Type B pancreatic cell (in vitro differentiated cells): ENCODE data around the gene AGTPBP1. TPM values are rescaled to one million over a fixed set of nuclear protein-coding genes. Genes with fewer than 3 reads are reported as not detected.

Experiments used
- DNase-seq: peaks from one replicate; pipeline ENCODE4 v3.0.0; 2021; ENCODE audit warnings: mixed read lengths; ENCODE audit not compliant: unreplicated experiment; ENCODE audit errors: extremely low spot score
- H3K27ac Mint-ChIP-seq: 2 replicates; pipeline ENCODE4 v1.8.0; 2021; ENCODE audit warnings: mild to moderate bottlenecking, mixed read lengths
- H3K27me3 Mint-ChIP-seq: 2 replicates; pipeline ENCODE4 v1.8.0; 2021; ENCODE audit warnings: mixed read lengths
- H3K36me3 Mint-ChIP-seq: 2 replicates; pipeline ENCODE4 v1.8.0; 2021; ENCODE audit warnings: mixed read lengths
- H3K4me1 Mint-ChIP-seq: one replicate; pipeline ENCODE4 v1.8.0; 2021; ENCODE audit warnings: mixed read lengths; ENCODE audit not compliant: unreplicated experiment
- H3K4me3 Mint-ChIP-seq: 2 replicates; pipeline ENCODE4 v1.8.0; 2021; ENCODE audit warnings: mild to moderate bottlenecking, mixed read lengths
- H3K9me3 Mint-ChIP-seq: 2 replicates; pipeline ENCODE4 v1.8.0; 2021; ENCODE audit warnings: mixed read lengths
- CTCF ChIP-seq: fragments of 200-600 bp; sonication (generic); conservative IDR thresholded peaks from 2 replicates; pipeline ENCODE4 v1.5.0; 2021; ENCODE audit warnings: antibody characterized with exemption, mild to moderate bottlenecking
- total RNA-seq: library from RNA; stranded (reverse); gene quantifications from 2 replicates; pipeline ENCODE4 v1.2.1, GENCODE V29; 2021; ENCODE audit warnings: low replicate concordance

The AGTPBP1 gene
- total RNA-seq, 1 donor from 2014 or later: 35.6 TPM

GRCh38 chr9:85534340-85534739 is 207.4 kb downstream of the AGTPBP1 start:
- DNase-seq: no peak

GRCh38 chr9:85533538-85533937 is 208.2 kb downstream of the AGTPBP1 start:
- Mint-ChIP-seq H3K27ac (no peak overlapping the region), H3K27me3 (no peaks in the 10 kb centered on the region), H3K4me1 (no peaks in the 10 kb centered on the region), H3K36me3 (no peaks in the 10 kb centered on the region), H3K9me3 (no peaks in the 10 kb centered on the region), H3K4me3 (no peak overlapping the region)
- DNase-seq: no peak
- no peak for TF ChIP-seq CTCF

More at GRCh38 chr9:85534340-85534739, 207.4 kb downstream of the AGTPBP1 start:
- Mint-ChIP-seq H3K4me1 (no peaks in the 10 kb centered on the region), H3K27ac (no peak overlapping the region), H3K4me3 (no peak overlapping the region), H3K36me3 (no peaks in the 10 kb centered on the region), H3K27me3 (no peaks in the 10 kb centered on the region), H3K9me3 (no peaks in the 10 kb centered on the region)
- TF ChIP-seq CTCF: no peak

GRCh38 chr9:85530721-85531120 is 211.0 kb downstream of the AGTPBP1 start:
- DNase-seq: no peak
- H3K27ac Mint-ChIP-seq: no peak overlapping the region
- H3K4me3 Mint-ChIP-seq: no peak overlapping the region
- H3K4me1 Mint-ChIP-seq: no peaks in the 10 kb centered on the region
- H3K36me3 Mint-ChIP-seq: no peaks in the 10 kb centered on the region
- TF ChIP-seq CTCF: no peak
- H3K27me3 Mint-ChIP-seq: peaks cover 6% of the 10 kb centered on the region
- H3K9me3 Mint-ChIP-seq: no peaks in the 10 kb centered on the region

GRCh38 chr9:85528607-85529006 is 213.1 kb downstream of the AGTPBP1 start:
- H3K9me3 Mint-ChIP-seq: no peaks in the 10 kb centered on the region

GRCh38 chr9:85528142-85528541 is 213.6 kb downstream of the AGTPBP1 start:
- no peaks in the 10 kb centered on the region for H3K36me3 Mint-ChIP-seq
- no peak for TF ChIP-seq CTCF
- H3K27me3 Mint-ChIP-seq: peaks cover 26% of the 10 kb centered on the region
- H3K4me1 Mint-ChIP-seq: no peaks in the 10 kb centered on the region
- H3K4me3 Mint-ChIP-seq: no peak overlapping the region
- no peak overlapping the region for H3K27ac Mint-ChIP-seq
- H3K9me3 Mint-ChIP-seq: no peaks in the 10 kb centered on the region
- DNase-seq: no peak

More at GRCh38 chr9:85528607-85529006, 213.1 kb downstream of the AGTPBP1 start:
- no peak overlapping the region for H3K4me3 Mint-ChIP-seq
- H3K27ac Mint-ChIP-seq: no peak overlapping the region
- peaks cover 22% of the 10 kb centered on the region for H3K27me3 Mint-ChIP-seq
- TF ChIP-seq CTCF: no peak
- H3K36me3 Mint-ChIP-seq: no peaks in the 10 kb centered on the region
- DNase-seq: no peak
- no peaks in the 10 kb centered on the region for H3K4me1 Mint-ChIP-seq
